HepG2 (cell line): ENCODE results near the gene TET3. TPM values are rescaled to one million over a fixed set of nuclear protein-coding genes. Genes with fewer than 3 reads are reported as not detected.
A peak's percentile ranks its signal among the peaks of the same experiment; 100 is the strongest.

Experiments used
- AKAP8 ChIP-seq: sonication (generic); formaldehyde crosslinking; IDR thresholded peaks from 2 replicates; pipeline ENCODE4 v1.5.1; 2020; ENCODE audit warnings: mild to moderate bottlenecking, missing genetic modification reagents
- ARID3A ChIP-seq: IDR thresholded peaks from 2 replicates; pipeline ENCODE4 v1.6.1; 2012; ENCODE audit warnings: low read depth, low read length, improper control_type of control experiment
- BRD4 ChIP-seq: sonication (generic); formaldehyde crosslinking; IDR thresholded peaks from 2 replicates; pipeline ENCODE4 v1.4.0; 2020; ENCODE audit warnings: missing genetic modification reagents
- CSRNP1 ChIP-seq: sonication (generic); formaldehyde crosslinking; IDR thresholded peaks from 2 replicates; pipeline ENCODE4 v1.8.1; 2023; ENCODE audit warnings: mild to moderate bottlenecking, missing genetic modification reagents
- ETV5 ChIP-seq: IDR thresholded peaks from 2 replicates; pipeline ENCODE4 v1.6.1; 2018; ENCODE audit warnings: missing biosample characterization, missing genetic modification reagents, inconsistent platforms, borderline replicate concordance
- NFAT5 ChIP-seq: sonication (generic); formaldehyde crosslinking; IDR thresholded peaks from 2 replicates; pipeline ENCODE4 v1.4.0; 2020; ENCODE audit warnings: missing genetic modification reagents
- RXRA ChIP-seq: sonication (generic); formaldehyde crosslinking; IDR thresholded peaks from 2 replicates; pipeline ENCODE4 v1.5.1; 2020; ENCODE audit warnings: missing genetic modification reagents
- SRF ChIP-seq: IDR thresholded peaks from 2 replicates; pipeline ENCODE4 v1.6.1; 2011; ENCODE audit warnings: mild to moderate bottlenecking, low read depth, low read length, moderate library complexity
- THAP11 ChIP-seq: IDR thresholded peaks from 2 replicates; pipeline ENCODE4 v1.6.1; 2016; ENCODE audit warnings: missing biosample characterization, missing genetic modification reagents
- THAP8 ChIP-seq: sonication (generic); formaldehyde crosslinking; IDR thresholded peaks from 2 replicates; pipeline ENCODE4 v1.5.1; 2020; ENCODE audit warnings: missing genetic modification reagents, mild to moderate bottlenecking, borderline replicate concordance
- U2AF2 ChIP-seq: fragments of 200-400 bp; formaldehyde crosslinking; IDR thresholded peaks from 2 replicates; pipeline ENCODE4 v1.6.1; 2017; ENCODE audit warnings: low read depth, mild to moderate bottlenecking, low read length
- XRCC5 ChIP-seq: fragments of 200-400 bp; formaldehyde crosslinking; optimal IDR thresholded peaks from 2 replicates; pipeline ENCODE3; 2017; ENCODE audit warnings: mild to moderate bottlenecking, low read length
- ZNF234 ChIP-seq: sonication (generic); formaldehyde crosslinking; conservative IDR thresholded peaks from 2 replicates; pipeline ENCODE4 v1.5.1; 2020; ENCODE audit warnings: mild to moderate bottlenecking, missing genetic modification reagents
- ZNF30 ChIP-seq: sonication (generic); formaldehyde crosslinking; IDR thresholded peaks from 2 replicates; pipeline ENCODE4 v1.5.0; 2020; ENCODE audit warnings: mild to moderate bottlenecking, missing genetic modification reagents
- ZNF75D ChIP-seq: sonication (generic); formaldehyde crosslinking; IDR thresholded peaks from 2 replicates; pipeline ENCODE4 v1.8.1; 2023; ENCODE audit warnings: missing genetic modification reagents, mild to moderate bottlenecking, borderline replicate concordance
- ZXDC ChIP-seq: sonication (generic); formaldehyde crosslinking; IDR thresholded peaks from 2 replicates; pipeline ENCODE4 v1.5.0; 2020; ENCODE audit warnings: mild to moderate bottlenecking, missing genetic modification reagents
- polyA plus RNA-seq, 8 experiments: library from polyadenylated mRNA; depleted of rRNA in 3 of 8; stranded (reverse) in 7 of 8; unstranded in 1 of 8; fragments of >200 nt; fragmentation: Illumina TruSeq in 4 of 8; extraction: Trizol in 4 of 8; gene quantifications; 2 replicates each; pipeline versions ENCODE4 v1.2.1 to v1.2.3, GENCODE V29; 2011 to 2016; ENCODE audit warnings: low read depth in 4 of 8, missing spikeins in 1 of 8, mixed read lengths in 1 of 8; ENCODE audit not compliant: insufficient read depth in 1 of 8
- total RNA-seq, 5 experiments: library from RNA; depleted of rRNA; stranded (reverse); fragments of >200 nt; fragmentation: Illumina TruSeq; extraction: Trizol; gene quantifications; 2 replicates each; pipeline ENCODE4 v1.2.3, GENCODE V29; 2016; ENCODE audit warnings: low read depth in 1 of 5

TET3 gene
- total and polyA plus RNA-seq, 2 of the 13 experiments (the other 11 are each of a cell fraction or from before 2014, with no cell fraction given), result 4.3 to 6.8 TPM

- TF ChIP-seq CSRNP1 (CRISPR knock-in tag) (peak; percentile 41; the same call in 1 of the 2 replicates), ARID3A (no peak), ZNF234 (CRISPR knock-in tag) (no peak), AKAP8 (CRISPR knock-in tag) (0 out of 2 replicates have a peak, but pooled peaks have one; percentile 7), NFAT5 (no peak), ZNF30 (no peak), THAP8 (CRISPR knock-in tag) (no peak), THAP11 (CRISPR knock-in tag) (no peak), ETV5 (CRISPR knock-in tag) (no peak; the same call in 1 of the 2 replicates), RXRA (CRISPR knock-in tag) (no peak), XRCC5 (peak; percentile 21), BRD4 (CRISPR knock-in tag) (no peak), U2AF2 (no peak), SRF (no peak), ZNF75D (CRISPR knock-in tag) (no peak), ZXDC (CRISPR knock-in tag) (no peak)
Measured at GRCh38 chr2:73981081-73982001, 3.4 kb upstream of the TET3 start (continued).
